NCI-H2081 (cell line): ENCODE data around the gene PRF1.
"Not testable (repeated sequence)": the region's sequence is repeated elsewhere in the genome, so short reads cannot be mapped to it uniquely, and the experiment has no call there.

ENCODE experiments used
- DNase-seq, 2 experiments: peaks; one replicate each; lab custom pipeline; 2025; lab: John Stamatoyannopoulos, UW

PRF1 gene

GRCh38 chr10:70602665-70603448 is at the start of gene PRF1:
Gene PRF1 (minus strand): TSS chr10:70602741. CDS start chr10:70600902, 1,839 bp downstream.
- DNase-seq: no peak

- DNase-seq: peak in 1 of 2 experiments; percentile 31
Measured at GRCh38 chr10:70651661-70652060, 49.1 kb upstream of the PRF1 start.

- no peak for DNase-seq
Measured at GRCh38 chr10:70650718-70651117, 48.2 kb upstream of the PRF1 start.

GRCh38 chr10:70650104-70650503 is 47.6 kb upstream of the PRF1 start:
- DNase-seq: no peak

- DNase-seq: no peak
Measured at GRCh38 chr10:70649526-70649925, 47.0 kb upstream of the PRF1 start.

- peak in 1 of 2 experiments; percentile 35 for DNase-seq
Measured at GRCh38 chr10:70648427-70648826, 45.9 kb upstream of the PRF1 start.

- no peak for DNase-seq
Measured at GRCh38 chr10:70647086-70647485, 44.5 kb upstream of the PRF1 start.

GRCh38 chr10:70644959-70645358 is 42.4 kb upstream of the PRF1 start:
- DNase-seq: not testable (repeated sequence)

- DNase-seq: not testable (repeated sequence)
Measured at GRCh38 chr10:70643272-70643671, 40.7 kb upstream of the PRF1 start.

GRCh38 chr10:70639640-70640383 is 37.3 kb upstream of the PRF1 start:
- not testable (repeated sequence) for DNase-seq

- DNase-seq: not testable (repeated sequence)
Measured at GRCh38 chr10:70634515-70634914, 32.0 kb upstream of the PRF1 start.

- no peak for DNase-seq
Measured at GRCh38 chr10:70634011-70634410, 31.5 kb upstream of the PRF1 start.

GRCh38 chr10:70631735-70632134 is 29.2 kb upstream of the PRF1 start:
- not testable (repeated sequence) for DNase-seq

- DNase-seq: no peak
Measured at GRCh38 chr10:70629338-70629737, 26.8 kb upstream of the PRF1 start.

- DNase-seq: no peak
Measured at GRCh38 chr10:70626056-70626455, 23.5 kb upstream of the PRF1 start.

- DNase-seq: no peak
Measured at GRCh38 chr10:70622981-70623844, 20.7 kb upstream of the PRF1 start.

- no peak for DNase-seq
Measured at GRCh38 chr10:70622541-70622940, 20.0 kb upstream of the PRF1 start.

- no peak for DNase-seq
Measured at GRCh38 chr10:70621503-70622078, 19.1 kb upstream of the PRF1 start.

- no peak for DNase-seq
Measured at GRCh38 chr10:70620020-70620289, 17.4 kb upstream of the PRF1 start.

GRCh38 chr10:70619271-70620019 is 16.9 kb upstream of the PRF1 start:
- DNase-seq: peak; percentile 2 to 40

GRCh38 chr10:70618663-70619062 is 16.1 kb upstream of the PRF1 start:
- no peak for DNase-seq
